HG02763 (cell line): Measurements from ENCODE around the gene MYBBP1A.
"Not testable (repeated sequence)": the region's sequence is repeated elsewhere in the genome, so short reads cannot be mapped to it uniquely, and the experiment has no call there.

Source experiments
- ATAC-seq: cut with Tn5 transposase; IDR thresholded peaks from one replicate; pipeline ENCODE4 v1.9.1; 2021; ENCODE audit warnings: mild to moderate bottlenecking, moderate library complexity; ENCODE audit not compliant: unreplicated experiment

MYBBP1A gene, protein sequence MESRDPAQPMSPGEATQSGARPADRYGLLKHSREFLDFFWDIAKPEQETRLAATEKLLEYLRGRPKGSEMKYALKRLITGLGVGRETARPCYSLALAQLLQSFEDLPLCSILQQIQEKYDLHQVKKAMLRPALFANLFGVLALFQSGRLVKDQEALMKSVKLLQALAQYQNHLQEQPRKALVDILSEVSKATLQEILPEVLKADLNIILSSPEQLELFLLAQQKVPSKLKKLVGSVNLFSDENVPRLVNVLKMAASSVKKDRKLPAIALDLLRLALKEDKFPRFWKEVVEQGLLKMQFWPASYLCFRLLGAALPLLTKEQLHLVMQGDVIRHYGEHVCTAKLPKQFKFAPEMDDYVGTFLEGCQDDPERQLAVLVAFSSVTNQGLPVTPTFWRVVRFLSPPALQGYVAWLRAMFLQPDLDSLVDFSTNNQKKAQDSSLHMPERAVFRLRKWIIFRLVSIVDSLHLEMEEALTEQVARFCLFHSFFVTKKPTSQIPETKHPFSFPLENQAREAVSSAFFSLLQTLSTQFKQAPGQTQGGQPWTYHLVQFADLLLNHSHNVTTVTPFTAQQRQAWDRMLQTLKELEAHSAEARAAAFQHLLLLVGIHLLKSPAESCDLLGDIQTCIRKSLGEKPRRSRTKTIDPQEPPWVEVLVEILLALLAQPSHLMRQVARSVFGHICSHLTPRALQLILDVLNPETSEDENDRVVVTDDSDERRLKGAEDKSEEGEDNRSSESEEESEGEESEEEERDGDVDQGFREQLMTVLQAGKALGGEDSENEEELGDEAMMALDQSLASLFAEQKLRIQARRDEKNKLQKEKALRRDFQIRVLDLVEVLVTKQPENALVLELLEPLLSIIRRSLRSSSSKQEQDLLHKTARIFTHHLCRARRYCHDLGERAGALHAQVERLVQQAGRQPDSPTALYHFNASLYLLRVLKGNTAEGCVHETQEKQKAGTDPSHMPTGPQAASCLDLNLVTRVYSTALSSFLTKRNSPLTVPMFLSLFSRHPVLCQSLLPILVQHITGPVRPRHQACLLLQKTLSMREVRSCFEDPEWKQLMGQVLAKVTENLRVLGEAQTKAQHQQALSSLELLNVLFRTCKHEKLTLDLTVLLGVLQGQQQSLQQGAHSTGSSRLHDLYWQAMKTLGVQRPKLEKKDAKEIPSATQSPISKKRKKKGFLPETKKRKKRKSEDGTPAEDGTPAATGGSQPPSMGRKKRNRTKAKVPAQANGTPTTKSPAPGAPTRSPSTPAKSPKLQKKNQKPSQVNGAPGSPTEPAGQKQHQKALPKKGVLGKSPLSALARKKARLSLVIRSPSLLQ (N-terminal part only)

DNA sequence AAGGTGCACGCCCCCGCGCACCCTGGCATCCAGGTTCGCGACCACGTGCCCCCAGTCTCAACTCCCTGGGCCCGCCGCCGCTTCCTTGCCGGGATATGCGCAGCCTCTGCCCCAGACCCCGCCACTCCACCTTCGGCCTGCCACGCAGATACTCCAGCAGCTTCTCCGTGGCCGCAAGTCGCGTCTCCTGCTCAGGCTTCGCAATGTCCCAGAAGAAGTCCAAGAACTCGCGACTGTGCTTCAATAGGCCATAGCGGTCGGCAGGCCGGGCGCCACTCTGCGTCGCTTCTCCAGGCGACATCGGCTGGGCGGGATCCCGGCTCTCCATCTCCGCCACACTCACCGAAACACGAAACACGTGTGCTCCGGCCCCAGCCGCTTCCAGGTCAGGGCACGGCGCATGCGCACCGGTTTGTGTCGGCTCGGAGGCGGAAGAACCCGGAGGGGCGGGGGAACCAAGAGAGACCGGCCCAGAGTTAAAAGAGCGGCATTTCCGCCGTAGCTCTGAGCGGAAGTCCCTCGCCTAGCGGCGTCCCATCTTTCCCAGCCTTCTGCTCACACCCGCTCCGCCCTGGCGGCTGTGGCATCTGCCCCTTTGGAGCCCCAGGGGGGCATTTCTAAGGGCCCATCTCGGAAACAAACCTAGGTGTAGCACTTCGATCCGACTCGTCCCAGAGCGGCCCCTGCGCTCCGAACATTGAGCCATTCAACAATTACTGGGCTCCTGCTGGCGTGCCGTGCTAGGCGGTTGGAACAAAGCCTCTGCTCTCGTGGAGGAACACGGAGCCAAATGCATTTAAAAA lies at the start of gene MYBBP1A:
MYBBP1A (minus strand) TSS at position 388 of the 803 bp plus-strand sequence; CDS start at position 328, 60 bp downstream.
- peak; percentile 87 for ATAC-seq

DNA sequence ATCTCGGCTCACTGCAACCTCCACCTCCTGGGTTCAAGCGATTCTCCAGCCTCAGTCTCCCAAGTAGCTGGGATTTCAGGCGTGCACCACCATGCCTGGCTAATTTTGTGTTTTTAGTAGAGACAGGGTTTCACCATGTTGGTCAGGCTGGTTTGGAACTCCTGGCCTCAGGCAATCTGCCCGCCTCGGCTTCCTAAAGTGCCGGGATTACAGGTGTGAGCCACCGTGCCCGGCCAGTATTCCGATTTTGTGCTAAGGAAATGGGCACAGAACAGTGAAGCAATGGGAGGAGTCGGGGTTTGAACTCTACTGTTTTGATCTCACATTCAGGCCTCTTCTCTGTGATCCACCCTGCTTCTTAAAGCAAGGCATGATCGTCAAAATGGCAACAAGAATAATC lies 49.6 kb upstream of the MYBBP1A start:
- ATAC-seq: not testable (repeated sequence)

DNA sequence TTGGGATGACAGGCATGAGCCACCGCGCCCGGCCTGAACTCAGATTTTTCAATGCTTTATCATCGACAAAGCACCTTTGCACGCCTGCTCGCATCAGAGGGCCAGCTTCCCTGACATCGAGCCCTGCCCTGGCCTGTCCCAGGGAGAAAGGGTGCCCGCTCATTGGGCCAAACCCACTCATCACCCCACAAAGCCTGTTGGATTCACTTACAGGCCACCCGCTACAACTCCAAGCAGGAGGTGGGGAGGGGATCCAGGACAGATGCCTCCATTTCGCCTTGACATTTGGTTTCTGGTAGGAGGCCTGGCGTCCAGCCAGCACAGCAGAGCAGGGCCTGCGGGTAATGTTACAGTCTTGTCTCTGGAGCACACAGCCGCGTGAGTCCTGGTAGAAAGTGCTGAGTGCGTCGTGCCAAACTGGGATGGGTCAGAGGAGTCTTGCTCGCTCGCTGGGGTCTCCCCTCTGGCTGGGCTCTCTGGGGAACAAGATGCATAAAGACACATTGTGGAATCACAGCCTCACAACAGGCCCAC lies 49.0 kb upstream of the MYBBP1A start:
- no peak for ATAC-seq

DNA sequence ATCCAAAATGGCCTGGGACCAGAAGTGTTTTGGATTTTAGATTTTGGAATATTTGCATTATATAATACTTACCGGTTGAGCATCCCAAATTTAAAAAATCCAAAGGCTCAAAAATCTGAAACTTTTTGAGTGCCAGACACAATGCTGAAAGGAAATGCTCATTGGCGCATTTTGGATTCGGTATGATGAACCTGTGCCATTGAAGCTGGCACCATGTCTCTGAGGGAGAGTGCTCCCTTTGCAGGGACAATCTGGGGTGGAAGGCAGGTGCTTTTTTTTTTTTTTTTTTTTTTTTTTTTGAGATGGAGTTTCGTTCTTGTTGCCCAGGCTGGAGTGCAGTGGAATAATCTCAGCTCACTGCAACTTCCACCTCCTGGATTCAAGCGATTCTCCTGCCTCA lies 46.9 kb upstream of the MYBBP1A start:
- no peak for ATAC-seq

DNA sequence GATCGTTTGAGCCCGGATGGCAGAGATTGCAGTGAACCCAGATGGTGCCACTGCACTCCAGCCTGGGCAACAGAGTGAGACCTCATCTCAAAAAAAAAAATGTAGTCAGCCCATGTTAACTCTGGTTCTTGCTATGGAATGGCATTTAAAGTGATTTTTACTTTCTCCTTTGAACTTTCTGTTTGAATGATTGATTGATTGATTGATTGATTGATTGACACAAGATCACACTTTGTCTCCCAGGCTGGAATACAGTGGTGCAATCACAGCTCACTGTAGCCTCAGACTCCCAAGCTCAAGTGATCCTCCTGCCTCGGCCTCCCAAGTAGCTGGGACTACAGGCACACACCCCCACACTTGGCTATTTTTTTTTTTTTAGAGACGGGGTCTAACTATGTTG lies 46.1 kb upstream of the MYBBP1A start:
- no peak for ATAC-seq

DNA sequence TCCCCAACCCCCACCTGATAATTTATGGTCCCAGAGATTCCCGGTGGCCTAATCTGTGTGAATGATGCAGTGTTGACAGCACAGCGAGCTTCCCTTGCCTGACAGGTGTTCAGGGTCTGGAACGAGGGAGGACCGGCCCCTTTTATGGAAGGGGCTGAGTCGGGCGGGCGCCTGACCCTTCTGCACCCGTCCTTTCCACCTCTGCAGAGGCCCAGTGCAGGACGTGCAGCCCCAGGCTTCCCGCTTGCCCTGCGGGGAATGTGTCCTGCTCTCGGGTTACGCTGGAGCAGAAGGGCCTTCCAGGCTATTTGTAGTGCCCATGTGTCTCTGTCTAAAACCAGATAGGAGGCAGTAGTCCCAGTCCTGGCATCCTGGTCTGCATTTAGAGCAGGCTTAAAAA lies 45.4 kb upstream of the MYBBP1A start:
- no peak for ATAC-seq

DNA sequence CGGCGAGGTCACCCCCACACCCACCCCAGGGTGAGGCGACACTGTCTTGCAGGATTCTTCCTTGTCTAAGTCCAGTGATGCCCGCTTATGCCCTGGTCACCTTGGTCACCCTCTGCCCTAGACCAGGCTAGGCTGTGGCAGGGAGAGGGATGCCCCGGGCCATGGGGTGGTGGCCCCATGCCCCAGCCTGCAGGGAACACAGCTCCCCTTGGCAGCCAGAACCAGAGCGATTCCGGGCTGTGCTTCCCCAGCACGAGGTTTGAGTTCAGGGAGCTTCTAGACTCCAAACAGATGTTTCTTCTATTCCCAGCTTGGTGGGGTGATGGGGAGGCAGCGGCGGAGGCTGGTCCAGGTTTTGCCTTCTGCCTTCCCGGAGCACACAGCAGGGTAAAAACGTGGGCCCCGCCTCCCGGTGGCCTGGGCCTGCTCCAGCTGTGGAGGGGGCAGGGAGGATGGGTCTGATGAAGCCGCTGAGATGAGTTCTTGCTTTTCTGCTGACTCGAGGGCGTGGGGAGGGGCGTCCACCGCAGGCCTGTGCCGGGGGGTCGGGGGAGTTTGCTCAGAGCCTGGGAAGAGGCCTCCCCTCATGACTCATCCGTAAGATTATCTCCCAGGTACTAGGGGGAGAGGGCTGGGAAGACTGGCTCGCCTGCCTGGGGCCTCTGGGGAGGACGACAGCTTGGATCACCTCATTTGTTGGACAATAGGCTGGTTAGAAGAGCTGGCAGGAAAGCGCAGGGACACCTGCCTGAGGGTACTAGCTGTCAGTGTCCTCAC lies 44.5 kb upstream of the MYBBP1A start:
- ATAC-seq: no peak

DNA sequence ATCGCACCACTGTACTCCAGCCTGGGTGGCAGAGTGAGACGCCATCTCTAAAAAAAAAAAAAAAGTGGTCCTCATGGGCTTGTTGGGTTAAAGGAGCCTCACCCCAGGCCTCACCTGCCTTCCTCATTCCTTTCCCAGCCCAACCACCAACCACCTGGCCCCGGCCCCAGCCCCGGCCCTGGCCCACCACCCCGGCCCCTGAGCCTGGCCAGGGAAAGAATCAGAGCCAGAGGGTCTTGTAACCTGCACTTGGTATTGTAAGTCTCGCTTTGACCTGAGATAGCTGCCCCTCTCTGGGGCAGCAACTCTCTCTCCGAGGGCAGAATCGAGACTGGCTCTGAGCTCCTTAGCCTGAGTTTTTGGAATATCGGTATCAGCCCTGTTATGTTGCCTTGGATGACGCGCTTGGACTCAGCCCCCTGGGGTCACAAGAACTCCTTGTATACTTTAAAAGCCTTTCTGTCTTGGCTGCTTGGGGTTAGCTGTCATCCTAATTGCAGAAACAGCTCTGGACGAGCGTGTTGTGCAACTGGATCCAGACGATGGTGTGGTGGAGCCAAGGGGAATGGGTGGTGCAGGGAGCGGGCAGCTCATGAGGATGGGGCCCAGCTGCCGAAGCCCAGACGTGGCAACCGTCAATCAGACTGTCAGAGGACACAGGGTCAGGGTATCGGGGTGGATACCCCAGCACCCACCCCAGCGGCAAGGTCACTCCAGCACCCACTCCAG lies 43.8 kb upstream of the MYBBP1A start:
- ATAC-seq: no peak

DNA sequence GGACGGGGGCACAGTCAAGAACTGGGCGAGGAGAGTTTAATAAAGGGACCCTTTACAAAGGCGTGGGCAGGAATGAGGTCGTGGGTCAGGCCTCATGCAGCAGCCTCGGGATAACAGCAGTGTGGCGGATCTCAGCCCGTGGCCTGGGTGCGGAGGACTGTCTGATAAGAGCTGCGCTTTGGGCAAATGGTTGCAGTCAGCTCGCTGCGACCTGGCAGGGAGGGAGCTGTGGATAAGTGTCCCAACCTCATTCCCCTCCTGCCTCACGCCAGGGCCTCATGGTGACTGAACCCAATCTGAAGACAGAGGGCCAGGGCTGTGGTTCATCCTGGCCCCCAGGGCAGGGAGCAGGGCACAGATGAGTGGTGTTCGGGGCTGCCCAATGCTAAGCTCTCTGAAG lies 42.8 kb upstream of the MYBBP1A start:
- ATAC-seq: no peak

DNA sequence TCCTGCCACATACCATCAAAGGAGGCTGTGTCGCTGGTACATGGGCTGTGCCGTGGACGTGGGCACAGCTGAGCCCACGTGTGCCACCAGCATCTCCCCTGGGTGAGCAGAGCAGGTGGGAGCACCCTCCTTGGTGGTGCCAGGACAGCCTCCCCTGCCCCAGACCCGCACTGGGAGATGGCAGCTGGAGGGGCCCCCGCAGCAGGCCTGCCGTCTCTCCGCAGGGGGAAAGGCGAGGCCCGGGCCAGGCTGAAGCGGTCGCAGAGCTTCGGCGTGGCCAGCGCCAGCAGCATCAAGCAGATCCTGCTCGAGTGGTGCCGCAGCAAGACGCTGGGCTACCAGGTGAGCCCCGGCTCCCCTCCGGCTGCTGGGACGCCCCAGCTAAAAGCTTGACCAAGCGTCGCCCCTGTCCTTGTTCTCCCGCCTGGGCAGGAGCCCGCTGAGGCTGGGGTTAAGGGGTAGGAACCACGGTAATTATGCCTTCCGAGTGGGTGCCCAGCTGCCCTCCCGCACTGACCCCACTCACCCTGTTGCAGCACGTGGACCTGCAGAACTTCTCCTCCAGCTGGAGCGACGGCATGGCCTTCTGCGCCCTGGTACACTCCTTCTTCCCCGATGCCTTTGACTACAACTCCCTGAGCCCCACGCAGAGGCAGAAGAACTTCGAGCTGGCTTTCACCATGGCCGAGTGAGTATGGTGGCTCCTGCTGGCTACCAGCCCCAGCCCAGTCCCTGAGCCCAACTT lies 41.6 kb upstream of the MYBBP1A start:
- ATAC-seq: no peak

DNA sequence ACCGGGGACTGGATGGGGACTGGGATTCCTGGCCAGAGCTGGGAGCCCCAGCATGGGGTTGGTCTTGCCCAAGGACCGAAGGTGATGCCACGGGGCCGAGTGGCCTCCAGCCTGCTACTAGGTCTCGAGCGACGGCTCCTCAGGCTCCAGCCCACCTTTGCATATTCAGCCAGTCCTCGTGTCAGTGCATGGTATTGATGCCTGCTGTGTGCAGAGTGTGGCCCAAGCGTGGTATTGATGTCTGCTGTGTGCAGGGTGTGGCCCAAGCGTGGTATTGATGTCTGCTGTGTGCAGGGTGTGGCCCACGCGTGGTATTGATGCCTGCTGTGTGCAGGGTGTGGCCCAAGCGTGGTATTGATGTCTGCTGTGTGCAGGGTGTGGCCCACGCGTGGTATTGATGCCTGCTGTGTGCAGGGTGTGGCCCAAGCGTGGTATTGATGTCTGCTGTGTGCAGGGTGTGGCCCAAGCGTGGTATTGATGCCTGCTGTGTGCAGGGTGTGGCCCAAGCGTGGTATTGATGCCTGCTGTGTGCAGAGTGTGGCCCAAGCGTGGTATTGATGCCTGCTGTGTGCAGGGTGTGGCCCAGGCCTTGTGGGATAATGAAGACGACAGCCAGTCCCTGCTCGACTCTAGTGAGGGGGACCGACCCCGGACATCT lies 40.6 kb upstream of the MYBBP1A start:
- ATAC-seq: not testable (repeated sequence)

DNA sequence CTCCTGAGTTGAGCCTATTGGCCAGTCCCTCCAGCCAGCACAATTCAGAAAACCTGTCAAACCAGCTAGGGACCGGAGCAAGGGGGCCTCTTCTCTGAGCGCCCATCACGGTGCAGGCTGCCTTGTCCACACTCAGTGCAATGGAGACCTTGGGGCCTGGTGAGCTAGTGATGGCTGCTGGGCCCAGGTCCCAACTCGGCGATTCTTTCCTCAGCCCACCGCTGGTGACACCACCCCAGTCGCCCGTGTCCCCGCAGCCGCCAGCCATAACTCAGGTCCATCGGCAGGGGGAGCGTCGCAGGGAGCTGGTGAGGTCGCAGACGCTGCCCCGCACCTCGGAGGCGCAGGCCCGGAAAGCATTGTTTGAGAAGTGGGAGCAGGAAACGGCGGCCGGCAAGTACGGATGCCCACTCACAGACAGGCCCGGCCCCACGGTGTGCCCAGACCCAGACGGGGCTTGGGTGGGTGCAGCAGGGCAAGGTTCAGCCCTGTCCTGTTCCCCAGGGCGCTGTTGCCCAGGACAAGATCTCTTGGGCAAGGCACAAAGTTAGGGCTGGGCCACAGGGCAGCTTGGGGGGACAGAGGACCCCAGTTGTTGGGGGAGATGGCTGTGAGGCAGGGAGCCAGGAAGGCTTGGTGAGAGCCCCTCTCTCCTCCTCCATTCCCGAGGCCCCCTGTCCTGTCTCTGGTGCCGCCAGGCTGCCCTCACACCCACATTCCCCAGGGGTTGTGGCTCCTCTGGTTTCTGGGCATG lies 39.9 kb upstream of the MYBBP1A start:
- ATAC-seq: no peak

DNA sequence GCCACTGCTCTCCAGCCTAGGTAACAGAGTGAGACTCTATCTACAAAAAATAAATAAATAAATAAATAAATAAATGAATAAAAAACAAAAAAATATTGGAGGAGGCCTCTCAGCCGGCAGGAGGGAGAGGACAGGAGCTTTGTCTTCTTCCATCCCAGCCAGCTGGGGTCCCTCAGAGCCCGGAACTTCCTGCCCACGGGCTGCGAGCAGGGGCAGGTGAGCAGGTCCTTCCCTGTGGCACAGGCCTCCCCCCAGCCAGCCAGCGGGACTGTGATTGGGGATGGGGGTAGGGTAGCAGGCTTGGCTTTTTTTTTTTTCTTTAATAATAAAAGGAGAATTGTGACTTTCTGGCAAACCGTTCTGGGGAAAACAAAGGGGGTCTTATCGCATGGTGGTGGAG lies 39.2 kb upstream of the MYBBP1A start:
- no peak for ATAC-seq

DNA sequence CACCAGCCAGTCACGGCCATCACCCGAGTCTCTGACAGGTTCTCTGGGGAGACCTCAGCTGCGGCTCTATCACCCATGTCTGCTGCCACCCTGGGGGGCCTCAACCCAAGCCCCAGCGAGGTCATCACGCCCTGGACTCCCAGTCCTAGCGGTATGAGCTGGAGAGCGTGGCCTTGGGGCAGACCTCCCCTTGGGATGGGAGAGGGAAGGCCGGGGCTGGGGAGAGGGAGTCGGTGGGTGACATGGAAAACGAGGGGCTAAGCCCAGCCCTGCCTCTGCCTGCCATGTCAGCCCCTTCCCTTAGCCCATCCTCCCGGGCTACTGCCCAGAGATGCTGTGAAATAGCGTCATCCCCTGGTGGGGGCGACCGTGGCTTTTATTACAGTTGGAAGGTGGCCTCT lies 37.8 kb upstream of the MYBBP1A start:
- no peak for ATAC-seq

DNA sequence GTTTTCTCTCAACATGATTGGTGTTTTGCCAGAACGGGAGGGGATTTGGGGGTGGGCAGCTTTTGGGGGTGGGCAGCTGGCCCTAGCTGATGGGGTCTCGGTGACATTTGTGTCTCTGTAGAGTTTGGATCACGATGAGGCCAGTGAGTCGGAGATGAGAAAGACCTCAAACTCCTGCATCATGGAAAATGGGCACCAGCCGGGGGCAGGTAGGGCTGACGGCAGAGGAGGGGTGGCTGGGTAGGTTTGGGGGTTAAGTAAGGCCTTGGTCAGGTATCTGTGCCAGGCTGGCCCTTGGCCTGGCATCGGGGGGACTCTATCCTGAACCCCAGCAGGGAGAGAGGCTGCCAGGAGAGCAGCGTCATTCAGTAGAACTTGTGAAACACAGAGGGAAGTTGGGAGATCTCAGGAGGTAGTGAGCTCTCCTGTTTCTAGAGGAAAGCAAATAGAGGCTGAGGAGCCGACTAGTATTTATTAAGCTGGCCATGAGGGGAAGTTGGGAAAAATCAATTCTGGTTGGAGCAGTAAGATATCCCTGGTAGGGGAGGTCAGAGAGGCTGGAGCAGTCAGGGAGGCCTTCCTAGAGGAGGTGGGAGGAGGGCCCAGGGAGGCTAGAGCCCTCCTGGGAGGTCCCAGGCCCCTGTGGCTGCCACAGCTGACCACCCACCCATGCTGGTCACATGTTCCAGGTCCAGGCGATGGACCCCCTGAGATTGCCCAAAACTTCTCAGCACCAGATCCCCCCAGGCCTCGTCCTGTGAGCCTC lies 37.2 kb upstream of the MYBBP1A start:
- ATAC-seq: no peak

DNA sequence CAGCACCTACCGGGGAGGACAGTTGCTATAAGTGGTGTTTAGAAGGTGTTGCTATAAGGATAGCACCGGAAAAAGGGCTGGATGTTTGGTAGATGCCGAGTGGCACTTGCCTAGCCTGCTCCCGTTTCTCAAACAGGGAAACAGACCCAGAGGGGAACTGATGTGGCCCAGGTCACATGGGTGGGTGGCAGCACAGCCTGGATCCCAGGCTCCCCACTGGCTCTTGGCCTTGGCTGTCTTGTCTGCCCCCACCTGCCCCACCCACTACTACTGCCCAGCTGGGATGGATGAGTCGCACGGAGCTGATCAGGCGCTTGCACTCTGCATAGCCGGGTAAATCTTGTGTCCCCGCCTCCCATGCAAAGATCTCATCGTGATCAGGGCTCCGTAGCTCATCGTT lies 36.3 kb upstream of the MYBBP1A start:
- ATAC-seq: no peak
